Hematopoietic multipotent progenitor cell (in vitro differentiated cells): ENCODE measurements around the gene COL23A1. TPM values are rescaled to one million over a fixed set of nuclear protein-coding genes. Genes with fewer than 3 reads are reported as not detected.
"Not testable (repeated sequence)": the region's sequence is repeated elsewhere in the genome, so short reads cannot be mapped to it uniquely, and the experiment has no call there.

Experiments
- DNase-seq, 3 donors: peaks; one replicate each; pipeline ENCODE4 v3.0.0-alpha.2; 2011 to 2015; ENCODE audit warnings: low read depth in 2 of 3, low spot score in 2 of 3
- total RNA-seq: library from RNA; depleted of rRNA; stranded (reverse); fragments of >200 nt; gene quantifications from one replicate; pipeline ENCODE4 v1.2.3, GENCODE V29; 2012

The COL23A1 gene
- total RNA-seq, 1 donor: 0.27 TPM

GRCh38 chr5:178371362-178372111, 218.7 kb downstream of the COL23A1 start:
- DNase-seq: no peak

- no peak for DNase-seq
Observed at GRCh38 chr5:178370102-178370501, 220.1 kb downstream of the COL23A1 start.

- not testable (repeated sequence) for DNase-seq
Observed at GRCh38 chr5:178369469-178369868, 220.7 kb downstream of the COL23A1 start.

GRCh38 chr5:178368716-178369300, 221.4 kb downstream of the COL23A1 start:
- no peak for DNase-seq

GRCh38 chr5:178368274-178368673, 221.9 kb downstream of the COL23A1 start:
- DNase-seq: peak in 1 of 3 donors; percentile 17

- no peak for DNase-seq
Observed at GRCh38 chr5:178367736-178368120, 222.5 kb downstream of the COL23A1 start.

GRCh38 chr5:178366998-178367735, 223.0 kb downstream of the COL23A1 start:
- no peak for DNase-seq

- DNase-seq: no peak
Observed at GRCh38 chr5:178365501-178366440, 224.4 kb downstream of the COL23A1 start.

- no peak for DNase-seq
Observed at GRCh38 chr5:178364326-178364675, 225.9 kb downstream of the COL23A1 start.

GRCh38 chr5:178363501-178364325, 226.5 kb downstream of the COL23A1 start:
- DNase-seq: no peak

- DNase-seq: no peak
Observed at GRCh38 chr5:178361657-178362445, 228.3 kb downstream of the COL23A1 start.

GRCh38 chr5:178360926-178361235, 229.3 kb downstream of the COL23A1 start:
- no peak for DNase-seq

- DNase-seq: no peak
Observed at GRCh38 chr5:178360222-178360925, 229.8 kb downstream of the COL23A1 start.

GRCh38 chr5:178359738-178360137, 230.5 kb downstream of the COL23A1 start:
- no peak for DNase-seq

- no peak for DNase-seq
Observed at GRCh38 chr5:178357678-178358077, 232.5 kb downstream of the COL23A1 start.

GRCh38 chr5:178357121-178357521, 233.1 kb downstream of the COL23A1 start:
- DNase-seq: peak in 1 of 3 donors; percentile 16

- DNase-seq: no peak
Observed at GRCh38 chr5:178356431-178356872, 233.7 kb downstream of the COL23A1 start.

GRCh38 chr5:178355671-178356070, 234.5 kb downstream of the COL23A1 start:
- DNase-seq: no peak

GRCh38 chr5:178353461-178353860, 236.7 kb downstream of the COL23A1 start:
- no peak for DNase-seq
